PC-3 (cell line): Measurements from ENCODE around the gene GABRD.

ENCODE experiments used
- EZH2 ChIP-seq: fragments of 300-600 bp; sonication (generic); IDR thresholded peaks from one replicate; pipeline ENCODE4 v1.6.1; 2017; ENCODE audit warnings: antibody characterized with exemption, mild to moderate bottlenecking, low read length; ENCODE audit not compliant: unreplicated experiment
- EZH2phosphoT487 ChIP-seq: fragments of 300-600 bp; sonication (generic); IDR thresholded peaks from 2 replicates; pipeline ENCODE4 v1.6.1; 2018; ENCODE audit warnings: mild to moderate bottlenecking, antibody characterized with exemption, low read length, borderline replicate concordance
- TF ChIP-seq, protein P1 (sequence below): fragments of 300-600 bp; sonication (generic); conservative IDR thresholded peaks from 2 replicates; pipeline ENCODE4 v1.5.1; 2017; ENCODE audit warnings: antibody characterized with exemption, low read depth, mild to moderate bottlenecking, low read length

- TF ChIP-seq, protein P1, sequence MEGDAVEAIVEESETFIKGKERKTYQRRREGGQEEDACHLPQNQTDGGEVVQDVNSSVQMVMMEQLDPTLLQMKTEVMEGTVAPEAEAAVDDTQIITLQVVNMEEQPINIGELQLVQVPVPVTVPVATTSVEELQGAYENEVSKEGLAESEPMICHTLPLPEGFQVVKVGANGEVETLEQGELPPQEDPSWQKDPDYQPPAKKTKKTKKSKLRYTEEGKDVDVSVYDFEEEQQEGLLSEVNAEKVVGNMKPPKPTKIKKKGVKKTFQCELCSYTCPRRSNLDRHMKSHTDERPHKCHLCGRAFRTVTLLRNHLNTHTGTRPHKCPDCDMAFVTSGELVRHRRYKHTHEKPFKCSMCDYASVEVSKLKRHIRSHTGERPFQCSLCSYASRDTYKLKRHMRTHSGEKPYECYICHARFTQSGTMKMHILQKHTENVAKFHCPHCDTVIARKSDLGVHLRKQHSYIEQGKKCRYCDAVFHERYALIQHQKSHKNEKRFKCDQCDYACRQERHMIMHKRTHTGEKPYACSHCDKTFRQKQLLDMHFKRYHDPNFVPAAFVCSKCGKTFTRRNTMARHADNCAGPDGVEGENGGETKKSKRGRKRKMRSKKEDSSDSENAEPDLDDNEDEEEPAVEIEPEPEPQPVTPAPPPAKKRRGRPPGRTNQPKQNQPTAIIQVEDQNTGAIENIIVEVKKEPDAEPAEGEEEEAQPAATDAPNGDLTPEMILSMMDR, result no peak
- TF ChIP-seq EZH2 (no peak), EZH2phosphoT487 (no peak)
Observed at GRCh38 chr1:2065699-2066098, 46.6 kb downstream of the GABRD start.
